ENCODE data around the gene WDR7. TPM values are rescaled to one million over a fixed set of nuclear protein-coding genes. Genes with fewer than 3 reads are reported as not detected.

WDR7 gene
- total and polyA plus RNA-seq, 4 experiments from 2014 or later: 22.3 to 50.8 (median 36.2) TPM

GRCh38 chr18:56787390-56787789, 136.2 kb downstream of the WDR7 start:
- no peak overlapping the region for H3K27ac ChIP-seq (ENCODE audit: low read depth, low read length)
- POLR2A ChIA-PET (ENCODE audit: partially characterized antibody): no interaction called here
- Mint-ChIP-seq H3K9me3 (no peaks in the 10 kb centered on the region), H3K4me1 (no peaks in the 10 kb centered on the region), H3K27ac (no peak overlapping the region), H3K27me3 (no peaks in the 10 kb centered on the region), H3K4me3 (no peak overlapping the region), H3K36me3 (peaks cover 20 to 41% of the 10 kb centered on the region in 2 donors)
- H3K36me3 ChIP-seq (ENCODE audit: insufficient read depth, low read length): peaks cover 4% of the 10 kb centered on the region
- H3K27me3 ChIP-seq (ENCODE audit: insufficient read depth, low read length): no peaks in the 10 kb centered on the region
- H3K9me3 ChIP-seq (ENCODE audit: control insufficient read depth in 1 of 2, low read length in 2 of 2): no peaks in the 10 kb centered on the region
- DNase-seq: no peak
- H3K4me3 ChIP-seq (ENCODE audit: low read length in 2 of 2): no peak overlapping the region
- intact Hi-C loops (cut with micrococcal nuclease): no loop called here
- CTCF ChIA-PET (ENCODE audit: partially characterized antibody): no interaction called here
- no peaks in the 10 kb centered on the region for H3K4me1 ChIP-seq (ENCODE audit: insufficient read depth, low read length)

DNA sequence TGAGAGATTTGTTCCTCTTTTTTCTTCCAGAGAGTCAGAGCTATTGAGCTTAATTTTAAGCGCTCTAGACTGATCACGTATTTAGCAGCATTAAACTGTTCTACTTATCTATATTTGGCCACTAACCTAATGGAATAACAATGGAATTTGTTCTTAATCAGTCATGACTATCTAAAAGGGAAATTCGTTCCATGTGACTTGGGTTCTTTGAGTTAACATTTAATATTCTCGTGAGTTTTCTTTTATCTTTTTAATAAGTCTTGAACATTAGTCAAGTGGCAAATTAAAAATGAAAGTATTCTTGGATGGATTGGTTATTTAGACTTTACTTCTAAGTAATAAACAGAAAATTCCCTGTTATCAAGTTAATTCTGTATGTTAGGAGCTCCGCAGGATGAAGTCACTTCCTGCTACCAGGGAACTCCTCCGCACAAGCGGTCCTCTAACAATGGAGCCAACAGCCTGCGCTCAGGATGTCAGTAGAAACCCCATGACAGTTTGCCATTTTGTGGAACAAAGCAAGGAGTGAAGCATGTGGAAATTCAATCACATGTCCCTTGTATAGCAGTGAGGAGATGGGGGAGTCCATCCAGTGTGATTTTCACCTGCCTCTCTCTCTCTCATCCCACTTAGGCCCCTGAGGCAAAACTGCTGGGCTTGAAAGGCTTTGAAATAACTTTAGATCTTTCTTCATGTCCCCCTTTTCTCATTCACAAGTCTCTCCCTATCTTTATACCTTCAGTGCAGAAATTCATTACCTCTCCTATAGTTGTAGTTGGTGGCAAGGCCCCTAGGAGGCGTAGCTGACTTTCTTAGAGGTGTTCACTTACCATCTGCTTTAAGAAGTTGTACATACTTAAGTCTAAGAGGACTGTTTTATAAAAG, 138.1 kb downstream of the WDR7 start:
- ChIA-PET CTCF (ENCODE audit: partially characterized antibody) (interaction anchor here (1.0 to 1.5 kb wide), 3 partner anchors 13 to 1392 kb away, joined by 3 read pairs; no protein-coding TSS in a partner anchor), POLR2A (ENCODE audit: partially characterized antibody) (no interaction called here)
- Mint-ChIP-seq H3K9me3 (no peaks in the 10 kb centered on the region), H3K27me3 (no peaks in the 10 kb centered on the region), H3K4me1 (no peaks in the 10 kb centered on the region), H3K4me3 (no peak overlapping the region), H3K36me3 (peaks cover 24 to 40% of the 10 kb centered on the region in 2 donors), H3K27ac (no peak overlapping the region)
- H3K4me3 ChIP-seq (ENCODE audit: low read length in 2 of 2): no peak overlapping the region
- no peaks in the 10 kb centered on the region for H3K27me3 ChIP-seq (ENCODE audit: insufficient read depth, low read length)
- intact Hi-C loops (cut with micrococcal nuclease): no loop called here
- no peaks in the 10 kb centered on the region for H3K4me1 ChIP-seq (ENCODE audit: insufficient read depth, low read length)
- H3K27ac ChIP-seq (ENCODE audit: low read depth, low read length): no peak overlapping the region
- no peaks in the 10 kb centered on the region for H3K36me3 ChIP-seq (ENCODE audit: insufficient read depth, low read length)
- H3K9me3 ChIP-seq (ENCODE audit: control insufficient read depth in 1 of 2, low read length in 2 of 2): no peaks in the 10 kb centered on the region
- peak in 1 of 5 donors; percentile 2 for DNase-seq

GRCh38 chr18:56789889-56790180, 138.7 kb downstream of the WDR7 start:
- intact Hi-C loops (cut with micrococcal nuclease): no loop called here
- no peak overlapping the region for H3K4me3 Mint-ChIP-seq
- ChIA-PET CTCF (ENCODE audit: partially characterized antibody) (interaction anchor here (1.0 to 1.5 kb wide), 3 partner anchors 13 to 1391 kb away, joined by 3 read pairs; no protein-coding TSS in a partner anchor), POLR2A (ENCODE audit: partially characterized antibody) (no interaction called here)
- no peaks in the 10 kb centered on the region for H3K9me3 ChIP-seq (ENCODE audit: control insufficient read depth in 1 of 2, low read length in 2 of 2)
- no peak for DNase-seq
- H3K27ac Mint-ChIP-seq: no peak overlapping the region
- H3K9me3 Mint-ChIP-seq: no peaks in the 10 kb centered on the region
- no peaks in the 10 kb centered on the region for H3K4me1 Mint-ChIP-seq
- peaks cover 23 to 36% of the 10 kb centered on the region in 2 donors for H3K36me3 Mint-ChIP-seq
- H3K36me3 ChIP-seq (ENCODE audit: insufficient read depth, low read length): no peaks in the 10 kb centered on the region
- no peak overlapping the region for H3K27ac ChIP-seq (ENCODE audit: low read depth, low read length)
- no peaks in the 10 kb centered on the region for H3K27me3 Mint-ChIP-seq
- no peak overlapping the region for H3K4me3 ChIP-seq (ENCODE audit: low read length in 2 of 2)
- no peaks in the 10 kb centered on the region for H3K27me3 ChIP-seq (ENCODE audit: insufficient read depth, low read length)
- no peaks in the 10 kb centered on the region for H3K4me1 ChIP-seq (ENCODE audit: insufficient read depth, low read length)

GRCh38 chr18:56795381-56795780, 144.2 kb downstream of the WDR7 start:
- peak overlapping the region in 1 of 7 donors; percentile 10 for H3K27ac Mint-ChIP-seq
- POLR2A ChIA-PET (ENCODE audit: partially characterized antibody): no interaction called here
- no peaks in the 10 kb centered on the region for H3K27me3 ChIP-seq (ENCODE audit: insufficient read depth, low read length)
- peaks cover 19 to 33% of the 10 kb centered on the region in 2 donors for H3K36me3 Mint-ChIP-seq
- no peak overlapping the region for H3K27ac ChIP-seq (ENCODE audit: low read depth, low read length)
- no peaks in the 10 kb centered on the region for H3K9me3 ChIP-seq (ENCODE audit: control insufficient read depth in 1 of 2, low read length in 2 of 2)
- H3K9me3 Mint-ChIP-seq: no peaks in the 10 kb centered on the region
- no peaks in the 10 kb centered on the region for H3K36me3 ChIP-seq (ENCODE audit: insufficient read depth, low read length)
- no peak overlapping the region for H3K4me3 Mint-ChIP-seq
- no peaks in the 10 kb centered on the region for H3K27me3 Mint-ChIP-seq
- CTCF ChIA-PET (ENCODE audit: partially characterized antibody): no interaction called here
- peaks cover 0 to 2% (median 0%) of the 10 kb centered on the region in 4 donors for H3K4me1 Mint-ChIP-seq
- no peaks in the 10 kb centered on the region for H3K4me1 ChIP-seq (ENCODE audit: insufficient read depth, low read length)
- DNase-seq: no peak
- intact Hi-C loops (cut with micrococcal nuclease): no loop called here
- H3K4me3 ChIP-seq (ENCODE audit: low read length in 2 of 2): no peak overlapping the region

DNA sequence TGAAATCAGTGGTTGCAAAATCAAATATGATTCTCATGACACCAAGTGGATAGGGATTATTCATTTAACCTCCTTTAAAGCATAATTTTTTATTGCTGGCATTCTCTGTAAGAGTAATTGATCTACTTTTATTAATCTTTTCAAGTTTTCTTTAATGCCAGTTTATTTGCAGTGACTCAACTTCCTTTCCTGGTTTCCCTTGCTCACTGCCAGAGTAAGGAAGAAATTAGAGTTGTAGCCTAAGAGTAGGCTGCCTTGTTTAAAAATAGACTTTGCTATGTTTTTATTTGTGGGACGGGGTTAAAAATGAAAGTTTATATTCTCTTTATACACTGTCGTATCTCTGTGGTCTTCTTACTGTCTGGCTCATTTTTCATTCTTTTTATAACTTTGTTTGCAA, 148.6 kb downstream of the WDR7 start:
- Mint-ChIP-seq H3K4me1 (peaks cover 0 to 3% (median under 1%) of the 10 kb centered on the region in 4 donors), H3K27ac (no peak overlapping the region), H3K9me3 (peaks cover 0 to 3% (median 0%) of the 10 kb centered on the region in 8 donors), H3K27me3 (no peaks in the 10 kb centered on the region), H3K36me3 (peaks cover 28 to 48% of the 10 kb centered on the region in 2 donors), H3K4me3 (no peak overlapping the region)
- Histone ChIP-seq H3K4me1 (ENCODE audit: insufficient read depth, low read length) (no peaks in the 10 kb centered on the region), H3K27ac (ENCODE audit: low read depth, low read length) (no peak overlapping the region), H3K27me3 (ENCODE audit: insufficient read depth, low read length) (no peaks in the 10 kb centered on the region), H3K4me3 (ENCODE audit: low read length in 2 of 2) (no peak overlapping the region), H3K9me3 (ENCODE audit: control insufficient read depth in 1 of 2, low read length in 2 of 2) (no peaks in the 10 kb centered on the region), H3K36me3 (ENCODE audit: insufficient read depth, low read length) (no peaks in the 10 kb centered on the region)
- POLR2A ChIA-PET (ENCODE audit: partially characterized antibody): no interaction called here
- DNase-seq: no peak
- CTCF ChIA-PET (ENCODE audit: partially characterized antibody): no interaction called here
- intact Hi-C loops (cut with micrococcal nuclease): no loop called here

DNA sequence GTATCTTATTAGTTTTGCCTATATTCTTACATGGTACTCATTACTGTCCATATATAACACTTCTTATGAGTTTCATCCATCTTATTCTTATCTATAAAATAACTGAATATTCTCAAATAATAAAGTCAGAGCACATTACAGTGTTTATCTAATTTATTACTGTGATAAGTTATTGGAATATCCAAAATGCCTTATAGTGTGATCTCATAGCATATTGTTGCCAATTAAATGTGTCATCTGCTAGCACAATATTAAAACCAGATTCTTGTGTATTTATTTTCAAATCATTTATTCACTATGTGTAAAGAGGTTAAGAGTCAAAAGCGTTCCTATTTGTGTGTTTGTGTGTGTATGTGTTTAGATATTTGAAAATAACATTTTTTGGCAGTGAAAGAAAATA, 151.9 kb downstream of the WDR7 start:
- intact Hi-C loops (cut with micrococcal nuclease): no loop called here
- no peaks in the 10 kb centered on the region for H3K27me3 Mint-ChIP-seq

GRCh38 chr18:56804395-56804794, 153.2 kb downstream of the WDR7 start:
- H3K36me3 ChIP-seq (ENCODE audit: insufficient read depth, low read length): no peaks in the 10 kb centered on the region
- no peak overlapping the region for H3K27ac ChIP-seq (ENCODE audit: low read depth, low read length)
- Mint-ChIP-seq H3K4me1 (peaks cover 0 to 5% (median under 1%) of the 10 kb centered on the region in 4 donors), H3K36me3 (peaks cover 38 to 47% of the 10 kb centered on the region in 2 donors), H3K4me3 (no peak overlapping the region), H3K27ac (no peak overlapping the region), H3K27me3 (no peaks in the 10 kb centered on the region), H3K9me3 (peaks cover 0 to 3% (median 0%) of the 10 kb centered on the region in 8 donors)
- no peaks in the 10 kb centered on the region for H3K9me3 ChIP-seq (ENCODE audit: control insufficient read depth in 1 of 2, low read length in 2 of 2)
- intact Hi-C loops (cut with micrococcal nuclease): no loop called here
- DNase-seq: no peak
- ChIA-PET POLR2A (ENCODE audit: partially characterized antibody) (no interaction called here), CTCF (ENCODE audit: partially characterized antibody) (no interaction called here)
- no peaks in the 10 kb centered on the region for H3K27me3 ChIP-seq (ENCODE audit: insufficient read depth, low read length)
- H3K4me3 ChIP-seq (ENCODE audit: low read length in 2 of 2): no peak overlapping the region
- H3K4me1 ChIP-seq (ENCODE audit: insufficient read depth, low read length): no peaks in the 10 kb centered on the region

More for the DNA sequence above, 151.9 kb downstream of the WDR7 start:
- H3K36me3 ChIP-seq (ENCODE audit: insufficient read depth, low read length): no peaks in the 10 kb centered on the region
- ChIA-PET POLR2A (ENCODE audit: partially characterized antibody) (no interaction called here), CTCF (ENCODE audit: partially characterized antibody) (no interaction called here)
- no peak overlapping the region for H3K4me3 Mint-ChIP-seq
- H3K27ac Mint-ChIP-seq: no peak overlapping the region
- H3K36me3 Mint-ChIP-seq: peaks cover 38 to 46% of the 10 kb centered on the region in 2 donors
- no peaks in the 10 kb centered on the region for H3K4me1 ChIP-seq (ENCODE audit: insufficient read depth, low read length)
- no peaks in the 10 kb centered on the region for H3K9me3 ChIP-seq (ENCODE audit: control insufficient read depth in 1 of 2, low read length in 2 of 2)
- H3K9me3 Mint-ChIP-seq: peaks cover 0 to 3% (median 0%) of the 10 kb centered on the region in 8 donors
- H3K4me1 Mint-ChIP-seq: peaks cover 0 to 5% (median 1%) of the 10 kb centered on the region in 4 donors
- no peak for DNase-seq
- H3K27me3 ChIP-seq (ENCODE audit: insufficient read depth, low read length): no peaks in the 10 kb centered on the region
- no peak overlapping the region for H3K27ac ChIP-seq (ENCODE audit: low read depth, low read length)
- H3K4me3 ChIP-seq (ENCODE audit: low read length in 2 of 2): no peak overlapping the region
